NCI-H2196 treated with DMSO at 0.1 percent for 48 hours (cell line): Measurements from ENCODE around the gene NECAB3.
"Not testable (repeated sequence)": the region's sequence is repeated elsewhere in the genome, so short reads cannot be mapped to it uniquely, and the experiment has no call there.

ENCODE experiments used
- DNase-seq: peaks from one replicate; lab custom pipeline; 2025; ENCODE audit not compliant: unreplicated experiment; lab: John Stamatoyannopoulos, UW

Gene NECAB3, protein sequence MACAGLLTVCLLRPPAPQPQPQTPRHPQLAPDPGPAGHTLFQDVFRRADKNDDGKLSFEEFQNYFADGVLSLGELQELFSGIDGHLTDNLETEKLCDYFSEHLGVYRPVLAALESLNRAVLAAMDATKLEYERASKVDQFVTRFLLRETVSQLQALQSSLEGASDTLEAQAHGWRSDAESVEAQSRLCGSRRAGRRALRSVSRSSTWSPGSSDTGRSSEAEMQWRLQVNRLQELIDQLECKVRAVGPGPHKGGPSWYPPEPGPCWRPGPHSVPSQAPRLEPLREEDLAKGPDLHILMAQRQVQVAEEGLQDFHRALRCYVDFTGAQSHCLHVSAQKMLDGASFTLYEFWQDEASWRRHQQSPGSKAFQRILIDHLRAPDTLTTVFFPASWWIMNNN

DNA sequence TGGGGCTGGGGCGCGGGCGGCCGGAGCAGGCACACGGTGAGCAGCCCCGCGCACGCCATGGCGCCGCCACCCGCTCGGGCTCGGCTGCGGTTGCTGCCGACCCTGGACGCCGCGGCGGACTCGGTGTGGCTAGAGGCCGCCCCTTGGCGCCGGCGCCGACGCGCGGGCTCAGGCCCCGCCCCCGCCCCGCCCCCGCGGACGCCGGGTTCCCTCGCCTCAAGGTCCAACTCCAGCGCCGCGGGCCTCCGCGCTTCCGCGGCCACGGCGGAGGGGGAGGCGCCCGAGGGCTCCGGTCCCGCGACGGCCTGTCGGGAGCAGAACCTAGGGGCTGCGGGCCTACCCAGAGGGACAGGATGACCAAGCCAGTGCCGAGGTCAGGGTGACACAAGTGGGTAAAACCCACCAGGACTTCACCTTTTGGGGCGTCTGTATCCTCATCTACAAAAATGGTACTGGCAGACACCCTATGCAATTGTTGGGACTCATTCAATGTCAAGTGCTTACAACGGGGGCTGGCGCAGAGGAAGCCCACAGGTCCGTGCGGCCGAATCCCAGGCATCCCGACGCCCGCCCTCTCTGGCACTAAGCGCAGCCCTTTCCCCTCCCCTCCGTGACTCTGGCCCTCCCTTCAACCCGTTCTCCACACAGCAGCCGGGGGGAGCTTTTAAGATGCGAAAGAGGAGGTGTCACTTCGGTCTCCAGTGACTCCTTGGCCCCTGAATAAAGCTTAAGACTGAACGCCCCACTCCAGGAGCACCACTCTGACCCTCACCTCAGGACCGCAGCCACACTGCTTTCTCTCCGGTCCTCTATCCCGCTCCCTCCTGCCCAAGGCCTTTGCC lies at the start of gene NECAB3:
NECAB3 (minus strand) TSS at position 135 of the 842 bp plus-strand sequence; CDS start at position 59, 76 bp downstream.
- DNase-seq = peak; percentile 51

GRCh38 chr20:33721391-33722140 lies 47.3 kb upstream of the NECAB3 start:
- no peak for DNase-seq

DNA sequence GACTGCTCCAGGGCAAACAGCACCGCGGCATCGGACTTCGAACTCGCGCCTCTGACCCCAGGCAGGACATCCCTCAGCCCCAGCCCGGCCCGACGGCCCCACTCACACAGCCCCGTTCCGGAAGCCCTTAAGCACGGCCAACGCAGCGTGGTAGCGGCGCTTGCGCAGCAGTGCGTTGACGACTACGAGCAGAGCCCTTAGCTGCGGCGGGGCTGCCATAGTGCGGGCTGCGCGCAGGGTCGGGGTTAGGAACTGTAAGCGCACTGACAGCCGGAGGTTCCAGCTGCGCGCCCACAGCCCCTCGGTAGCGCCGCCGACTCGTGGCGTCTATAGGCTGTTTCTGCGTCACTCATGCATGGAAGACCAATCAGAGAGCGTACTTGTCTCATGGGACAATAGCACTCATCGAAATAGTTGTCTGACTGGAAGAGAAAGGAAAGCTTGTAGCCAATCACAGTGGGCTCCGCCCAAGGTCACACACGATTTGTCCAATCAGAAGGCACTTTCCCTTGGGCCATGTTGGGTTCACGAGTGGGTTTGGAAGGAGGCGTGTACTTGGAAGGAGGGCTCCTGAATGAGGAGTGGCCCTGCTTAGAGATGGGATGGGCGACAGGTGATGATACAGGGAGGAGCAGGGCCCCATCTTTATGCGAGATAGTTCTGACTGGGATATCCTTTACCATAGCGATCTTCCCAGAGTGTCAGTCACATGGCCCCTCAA lies 45.9 kb upstream of the NECAB3 start, which contains the start of gene PXMP4:
PXMP4 (minus strand) TSS at position 322 of the 721 bp plus-strand sequence; CDS start at position 219, 103 bp downstream.
- peak; percentile 79 for DNase-seq

- no peak for DNase-seq
These were observed 45.2 kb upstream of the NECAB3 start for GRCh38 chr20:33719277-33719988.

DNA sequence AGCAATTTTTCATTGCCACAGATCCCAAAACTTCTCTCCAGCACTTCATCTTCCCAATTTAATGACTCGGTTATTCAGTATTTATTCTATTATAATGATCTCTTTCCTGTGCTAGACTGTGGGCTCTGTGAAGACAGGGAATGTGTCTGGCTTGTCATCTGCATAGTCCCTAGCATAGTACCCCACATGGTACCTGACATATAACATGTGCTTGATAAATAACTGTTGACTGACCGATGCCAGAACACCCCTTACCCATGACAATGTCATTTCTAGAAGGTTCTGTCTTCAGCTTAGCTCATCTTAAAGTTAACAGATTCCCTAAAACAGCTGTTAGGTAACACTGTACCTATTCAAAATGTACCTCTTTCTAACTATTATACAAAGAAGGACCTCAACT lies 42.3 kb upstream of the NECAB3 start:
- no peak for DNase-seq

- DNase-seq = no peak
These were observed 39.7 kb upstream of the NECAB3 start for GRCh38 chr20:33713865-33714367.

GRCh38 chr20:33711446-33711738 lies 37.2 kb upstream of the NECAB3 start:
- DNase-seq = no peak

- DNase-seq = no peak
These were observed 36.6 kb upstream of the NECAB3 start for GRCh38 chr20:33710681-33711445.

GRCh38 chr20:33709905-33710541 lies 35.8 kb upstream of the NECAB3 start:
- DNase-seq = no peak

- no peak for DNase-seq
These were observed 35.2 kb upstream of the NECAB3 start for GRCh38 chr20:33709398-33709797.

- DNase-seq = no peak
These were observed 33.4 kb upstream of the NECAB3 start for GRCh38 chr20:33707668-33708067.

GRCh38 chr20:33704197-33704924 lies 30.1 kb upstream of the NECAB3 start:
- no peak for DNase-seq

DNA sequence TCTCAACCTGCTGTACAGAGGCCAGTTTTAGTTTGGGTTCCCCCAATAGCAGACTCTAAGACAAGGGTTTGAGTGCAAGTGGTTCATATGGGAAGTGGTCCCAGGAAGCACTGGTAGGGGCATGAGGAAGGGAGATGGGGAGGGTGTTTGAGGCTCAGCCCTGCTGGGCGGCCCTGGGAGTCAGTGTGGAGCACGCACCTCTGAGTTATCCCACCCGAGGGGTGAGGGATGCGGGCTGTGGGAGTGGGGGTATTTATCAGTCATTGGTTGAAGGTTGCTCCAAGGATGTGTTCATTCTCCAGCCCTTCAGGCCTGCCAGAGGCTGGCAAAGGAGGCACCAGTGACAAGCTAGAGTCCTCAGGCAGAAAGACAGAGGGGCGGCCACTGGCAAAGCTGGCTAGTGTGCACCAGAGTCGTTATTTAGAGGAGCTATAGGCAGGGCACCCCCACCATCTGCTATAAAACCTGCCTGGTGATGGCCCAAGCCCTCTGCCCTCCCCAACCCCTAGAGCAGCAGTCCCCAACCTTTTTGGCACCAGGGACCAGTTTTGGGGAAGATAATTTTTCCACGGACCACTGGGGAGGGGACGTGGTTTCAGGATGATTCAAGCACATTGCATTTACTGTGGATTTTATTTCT lies 29.4 kb upstream of the NECAB3 start:
- DNase-seq = no peak

GRCh38 chr20:33702861-33703260 lies 28.6 kb upstream of the NECAB3 start:
- DNase-seq = peak; percentile 32

DNA sequence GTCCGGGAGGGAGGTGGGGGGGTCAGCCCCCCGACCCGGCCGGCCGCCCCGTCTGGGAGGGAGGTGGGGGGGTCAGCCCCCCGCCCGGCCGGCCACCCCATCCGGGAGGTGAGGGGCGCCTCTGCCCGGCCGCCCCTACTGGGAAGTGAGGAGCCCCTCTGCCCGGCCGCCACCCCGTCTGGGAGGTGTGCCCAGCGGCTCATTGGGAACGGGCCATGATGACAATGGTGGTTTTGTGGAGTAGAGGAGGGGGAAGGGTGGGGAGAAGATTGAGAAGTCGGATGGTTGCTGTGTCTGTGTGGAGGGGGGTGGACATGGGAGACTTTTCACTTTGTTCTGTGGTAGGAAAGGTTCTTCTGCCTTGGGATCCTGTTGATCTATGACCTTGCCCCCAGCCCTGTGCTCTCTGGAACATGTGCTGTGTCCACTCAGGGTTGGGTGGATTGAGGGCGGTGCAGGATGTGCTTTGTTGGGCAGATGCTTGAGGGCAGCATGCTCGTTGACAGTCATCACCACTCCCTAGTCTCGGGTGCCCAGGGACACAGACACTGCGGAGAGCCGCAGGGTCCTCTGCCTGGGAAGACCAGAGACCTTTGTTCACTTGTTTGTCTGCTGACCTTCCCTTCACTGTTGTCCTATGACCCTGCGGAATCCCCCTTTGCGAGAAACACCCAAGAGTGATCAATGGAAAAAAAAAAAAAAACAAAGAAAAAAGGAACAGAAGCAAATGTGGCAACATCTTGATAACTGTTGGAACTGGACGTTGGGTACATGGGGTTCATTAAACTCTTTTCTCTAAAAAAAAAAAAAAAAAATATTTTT lies 27.6 kb upstream of the NECAB3 start:
- no peak for DNase-seq

DNA sequence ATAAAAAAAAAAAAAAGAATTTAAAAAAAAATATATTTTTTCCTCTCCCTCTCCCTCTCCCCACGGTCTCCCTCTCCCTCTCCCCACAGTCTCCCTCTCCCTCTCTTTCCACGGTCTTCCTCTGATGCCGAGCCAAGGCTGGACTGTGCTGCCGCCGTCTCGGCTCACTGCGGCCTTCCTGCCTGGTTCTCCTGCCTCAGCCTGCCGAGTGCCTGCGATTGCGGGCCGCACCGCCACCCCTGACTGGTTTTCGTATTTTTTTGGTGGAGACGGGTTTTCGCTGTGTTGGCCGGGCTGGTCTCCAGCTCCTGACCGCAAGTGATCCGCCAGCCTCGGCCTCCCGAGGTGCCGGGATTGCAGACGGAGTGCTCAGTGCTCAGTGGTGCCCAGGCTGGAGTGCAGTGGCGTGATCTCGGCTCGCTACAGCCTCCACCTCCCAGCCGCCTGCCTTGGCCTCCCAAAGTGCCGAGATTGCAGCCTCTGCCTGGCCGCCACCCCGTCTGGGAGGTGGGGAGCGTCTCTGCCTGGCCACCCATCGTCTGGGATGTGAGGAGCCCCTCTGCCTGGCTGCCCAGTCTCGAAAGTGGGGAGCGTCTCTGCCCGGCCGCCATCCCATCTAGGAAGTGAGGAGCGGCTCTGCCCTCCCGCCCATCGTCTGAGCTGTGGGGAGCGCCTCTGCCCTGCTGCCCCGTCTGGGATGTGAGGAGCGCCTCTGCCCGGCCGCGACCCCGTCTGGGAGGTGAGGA lies 26.6 kb upstream of the NECAB3 start:
- not testable (repeated sequence) for DNase-seq
